B cell (primary cell): ENCODE data around the gene CTRB1. TPM values are rescaled to one million over a fixed set of nuclear protein-coding genes. Genes with fewer than 3 reads are reported as not detected.

Source experiments
- ATAC-seq: fragments of 200-7000 bp; cut with Tn5 transposase; one replicate; pipeline ENCODE4 v1.10.0; 2021; ENCODE audit warnings: low read depth, mild to moderate bottlenecking, moderate number of reproducible peaks, moderate library complexity
- CTCF ChIA-PET: fragments of 350-600 bp; sonication (Branson Sonifier 250); formaldehyde crosslinking; loops from one replicate; lab custom pipeline; 2021; ENCODE audit warnings: antibody characterized with exemption, inconsistent platforms; lab: Charles Lee
- POLR2A ChIA-PET: fragments of 350-600 bp; sonication (Branson Sonifier 250); formaldehyde crosslinking; loops from one replicate; lab custom pipeline; 2021; ENCODE audit warnings: antibody characterized with exemption; lab: Charles Lee
- DNase-seq: peaks from one replicate; pipeline ENCODE4 v3.0.0; 2013
- H2AFZ ChIP-seq: 2 replicates; pipeline ENCODE4 v1.6.1; 2012; ENCODE audit warnings: mild to moderate bottlenecking, low read depth, low read length; ENCODE audit not compliant: insufficient read depth, poor library complexity, severe bottlenecking
- H3K27ac ChIP-seq, 2 donors: 1 replicate in 1 of 2; 2 replicates in 1 of 2; pipeline ENCODE4 v1.5.1; 2012 to 2013; ENCODE audit warnings: low read length in 2 of 2, mild to moderate bottlenecking in 2 of 2, moderate library complexity in 1 of 2
- H3K27me3 ChIP-seq, 4 experiments: fragments of 200-600 bp in 1 of 4; sonication (generic) in 1 of 4; replicated peaks in 1 of 4; 1 replicate in 2 of 4; 2 replicates in 2 of 4; pipeline versions ENCODE4 v1.6.1 to v1.7.0; 2013 to 2016; ENCODE audit warnings: low read length in 3 of 4, mild to moderate bottlenecking in 2 of 4, mixed read lengths in 1 of 4, moderate library complexity in 1 of 4; ENCODE audit not compliant: insufficient read depth in 4 of 4, control insufficient read depth in 3 of 4; ENCODE audit errors: control extremely low read depth in 1 of 4
- H3K36me3 ChIP-seq, 2 experiments: replicated peaks in 1 of 2; 1 replicate in 1 of 2; 2 replicates in 1 of 2; pipeline versions ENCODE4 v1.6.1 to v1.7.1; 2013; ENCODE audit warnings: low read length in 1 of 2; ENCODE audit not compliant: insufficient read depth in 2 of 2, control insufficient read depth in 1 of 2; ENCODE audit errors: control extremely low read depth in 1 of 2, extremely low read depth in 1 of 2
- H3K4me1 ChIP-seq, 2 donors: fragments of 200-600 bp in 1 of 2; sonication (generic) in 1 of 2; 1 replicate in 1 of 2; 2 replicates in 1 of 2; pipeline versions ENCODE4 v1.5.1 to v1.6.1; 2013 to 2017; ENCODE audit warnings: low read length in 2 of 2; ENCODE audit not compliant: control insufficient read depth in 2 of 2, insufficient read depth in 2 of 2
- H3K4me2 ChIP-seq: replicated peaks from 2 replicates; pipeline ENCODE3; 2012; ENCODE audit warnings: mild to moderate bottlenecking, low read depth, low read length; ENCODE audit not compliant: poor library complexity, severe bottlenecking
- H3K4me3 ChIP-seq, 5 experiments: fragments of 200-600 bp in 1 of 5; sonication (generic) in 1 of 5; 1 replicate in 3 of 5; 2 replicates in 2 of 5; pipeline versions ENCODE4 v1.5.1 to v1.7.0; 2011 to 2016; ENCODE audit warnings: low read length in 4 of 5, mild to moderate bottlenecking in 4 of 5, low read depth in 2 of 5, control low read depth in 1 of 5, moderate library complexity in 1 of 5; ENCODE audit not compliant: insufficient read depth in 1 of 5; ENCODE audit errors: control extremely low read depth in 1 of 5, extremely low read depth in 1 of 5
- H3K79me2 ChIP-seq: fragments of 200-600 bp; sonication (generic); one replicate; pipeline ENCODE4 v1.6.0; 2016; ENCODE audit warnings: low read length; ENCODE audit not compliant: control insufficient read depth, insufficient read depth
- H3K9ac ChIP-seq: fragments of 200-600 bp; sonication (generic); 2 replicates; pipeline ENCODE4 v1.6.1; 2017; ENCODE audit warnings: mild to moderate bottlenecking, low read length, moderate library complexity
- H3K9me3 ChIP-seq, 3 donors: one replicate each; pipeline versions ENCODE4 v1.6.1 to v1.7.1; 2013; ENCODE audit warnings: low read length in 2 of 3; ENCODE audit not compliant: control insufficient read depth in 2 of 3, insufficient read depth in 1 of 3; ENCODE audit errors: control extremely low read depth in 1 of 3
- H4K20me1 ChIP-seq: 2 replicates; pipeline ENCODE4 v1.6.0; 2012; ENCODE audit warnings: mild to moderate bottlenecking, low read length; ENCODE audit not compliant: insufficient read depth, control insufficient read depth, poor library complexity, severe bottlenecking
- H3K27ac Mint-ChIP-seq: one replicate; pipeline ENCODE4 v1.8.0; 2021; ENCODE audit warnings: mixed read lengths
- H3K27me3 Mint-ChIP-seq: one replicate; pipeline ENCODE4 v1.8.0; 2021; ENCODE audit warnings: mixed read lengths
- H3K4me1 Mint-ChIP-seq: one replicate; pipeline ENCODE4 v1.8.0; 2021; ENCODE audit warnings: mixed read lengths
- H3K4me3 Mint-ChIP-seq: one replicate; pipeline ENCODE4 v1.8.0; 2021; ENCODE audit warnings: mixed read lengths
- H3K9me3 Mint-ChIP-seq: one replicate; pipeline ENCODE4 v1.8.0; 2022; ENCODE audit warnings: mixed read lengths; ENCODE audit not compliant: insufficient read depth
- EZH2 ChIP-seq: IDR thresholded peaks from 2 replicates; pipeline ENCODE4 v1.6.1; 2012; ENCODE audit warnings: borderline replicate concordance, low read depth, mild to moderate bottlenecking, moderate library complexity, low read length; ENCODE audit not compliant: insufficient read depth, poor library complexity, severe bottlenecking
- WGBS: methylation state at CpG from one replicate; pipeline ENCODE4 v1.1.5; 2013; ENCODE audit warnings: missing lambda C conversion rate; ENCODE audit not compliant: insufficient coverage; 5-methylcytosine and 5-hydroxymethylcytosine counted together
- intact Hi-C: fragments of 100-400 bp; cut with micrococcal nuclease; formaldehyde crosslinking; loops from one replicate; pipeline ENCODE4 v1.10.0; 2022
- polyA plus RNA-seq: library from polyadenylated mRNA; depleted of rRNA; stranded (reverse); fragments of >200 nt; gene quantifications from 2 replicates; pipeline ENCODE4 v1.2.3, GENCODE V29; 2012
- total RNA-seq, 2 donors: library from RNA; stranded (reverse); fragments of 120-200 nt in 1 of 2; gene quantifications; 1 replicate in 1 of 2; 2 replicates in 1 of 2; pipeline versions ENCODE4 v1.2.3 to v1.2.4, GENCODE V29; 2013 to 2022
- TF ChIP-seq, protein P1 (sequence below): fragments of 200-600 bp; IDR thresholded peaks from one replicate; pipeline ENCODE4 v1.8.0; 2022; ENCODE audit warnings: antibody characterized with exemption, mild to moderate bottlenecking

The CTRB1 gene
- total and polyA plus RNA-seq, 2 donors (not counting 1 experiment from before 2014, with no cell fraction given) = not detected

DNA sequence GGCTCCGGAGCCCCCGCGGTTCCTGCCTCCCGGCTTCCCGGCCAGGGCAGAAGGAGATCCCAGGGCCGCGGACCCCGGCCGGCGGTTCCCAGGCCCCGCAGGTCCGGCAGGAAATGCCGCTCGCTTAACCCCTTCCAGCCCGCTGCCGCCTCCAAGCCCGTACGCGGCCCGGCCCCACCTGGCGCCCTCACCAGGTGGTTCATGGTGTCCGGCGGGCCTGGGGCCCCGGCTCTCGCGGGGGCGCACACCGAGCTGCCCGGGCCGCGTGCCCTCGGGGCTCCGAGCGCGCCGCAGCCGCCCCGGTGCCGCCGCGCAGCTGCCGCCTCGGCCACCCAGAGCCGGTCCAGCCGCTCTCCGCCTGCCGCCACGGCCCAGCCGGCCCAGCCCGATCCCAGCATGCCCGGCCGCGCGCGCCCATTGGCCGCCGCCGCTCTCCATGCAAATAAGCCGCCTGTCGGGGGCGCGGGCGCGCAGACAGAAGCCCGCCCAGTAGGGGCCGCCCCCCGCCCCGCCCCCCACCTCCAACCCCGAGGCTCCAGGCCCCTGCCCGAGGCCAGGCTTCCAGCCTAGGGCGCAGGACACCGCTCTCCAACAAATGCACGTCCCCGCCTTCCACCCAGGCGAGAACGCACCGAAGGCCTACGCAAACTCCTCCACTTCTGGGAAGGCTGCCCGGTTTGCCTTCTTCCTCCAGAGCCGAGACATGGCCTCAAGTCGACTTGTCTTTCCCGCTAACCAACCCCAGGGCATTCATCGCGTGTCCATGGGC, 32.7 kb downstream of the CTRB1 start, which contains the start of gene BCAR1:
TSS of gene BCAR1 (minus strand) at position 345 of the 769 bp plus-strand sequence. CDS start at position 203, 142 bp downstream.
- intact Hi-C loops = no loop called here
- 4% methylated on average over 80 of the region's 84 CpGs for WGBS
- peaks cover 53% of the 10 kb centered on the region for H3K27me3 Mint-ChIP-seq
- H3K4me3 Mint-ChIP-seq = peak within 1 kb of the TSS; percentile 77
- H3K79me2 ChIP-seq = no peaks in the 10 kb centered on the region
- peak within 1 kb of the TSS; percentile 26 for H3K9ac ChIP-seq
- H3K36me3 ChIP-seq = no peaks in the 10 kb centered on the region
- ATAC-seq (no peak), DNase-seq (no peak)
- peak within 1 kb of the TSS in 3 of 5 experiments; percentile 11 to 50 (median 33) for H3K4me3 ChIP-seq
- peaks cover 13% of the 10 kb centered on the region for H3K4me1 Mint-ChIP-seq
- CTCF ChIA-PET = interaction anchor here (1.8 kb wide), 1 partner anchor 17 kb away, joined by 4 read pairs; no protein-coding TSS in a partner anchor
- H2AFZ ChIP-seq = no peak within 1 kb of the TSS
- no peaks in the 10 kb centered on the region for H3K9me3 Mint-ChIP-seq
- peaks cover 8% of the 10 kb centered on the region for H4K20me1 ChIP-seq
- H3K4me2 ChIP-seq = peak within 1 kb of the TSS; percentile 70
- POLR2A ChIA-PET = no interaction called here
- H3K9me3 ChIP-seq = peaks cover 0 to 13% (median 0%) of the 10 kb centered on the region in 3 donors
- TF ChIP-seq, protein P1, sequence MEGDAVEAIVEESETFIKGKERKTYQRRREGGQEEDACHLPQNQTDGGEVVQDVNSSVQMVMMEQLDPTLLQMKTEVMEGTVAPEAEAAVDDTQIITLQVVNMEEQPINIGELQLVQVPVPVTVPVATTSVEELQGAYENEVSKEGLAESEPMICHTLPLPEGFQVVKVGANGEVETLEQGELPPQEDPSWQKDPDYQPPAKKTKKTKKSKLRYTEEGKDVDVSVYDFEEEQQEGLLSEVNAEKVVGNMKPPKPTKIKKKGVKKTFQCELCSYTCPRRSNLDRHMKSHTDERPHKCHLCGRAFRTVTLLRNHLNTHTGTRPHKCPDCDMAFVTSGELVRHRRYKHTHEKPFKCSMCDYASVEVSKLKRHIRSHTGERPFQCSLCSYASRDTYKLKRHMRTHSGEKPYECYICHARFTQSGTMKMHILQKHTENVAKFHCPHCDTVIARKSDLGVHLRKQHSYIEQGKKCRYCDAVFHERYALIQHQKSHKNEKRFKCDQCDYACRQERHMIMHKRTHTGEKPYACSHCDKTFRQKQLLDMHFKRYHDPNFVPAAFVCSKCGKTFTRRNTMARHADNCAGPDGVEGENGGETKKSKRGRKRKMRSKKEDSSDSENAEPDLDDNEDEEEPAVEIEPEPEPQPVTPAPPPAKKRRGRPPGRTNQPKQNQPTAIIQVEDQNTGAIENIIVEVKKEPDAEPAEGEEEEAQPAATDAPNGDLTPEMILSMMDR = no peak
- TF ChIP-seq EZH2 = peak; percentile 49
- H3K27me3 ChIP-seq = peaks cover 0 to 80% (median 35%) of the 10 kb centered on the region in 4 experiments
- H3K27ac ChIP-seq = no peak within 1 kb of the TSS
- H3K27ac Mint-ChIP-seq = no peak within 1 kb of the TSS
- H3K4me1 ChIP-seq = peaks cover 13 to 20% of the 10 kb centered on the region in 2 donors
